ENCODE measurements around the gene RAC2. TPM values are rescaled to one million over a fixed set of nuclear protein-coding genes. Genes with fewer than 3 reads are reported as not detected.
"Not testable (repeated sequence)": the region's sequence is repeated elsewhere in the genome, so short reads cannot be mapped to it uniquely, and the experiment has no call there.

The RAC2 gene
- total and polyA plus RNA-seq, 2 experiments from 2014 or later: 0.98 to 2.0 TPM

- TF ChIP-seq CTCF (IDR thresholded peaks at IDR 0.05; ENCODE audit: low read depth, low read length): no peak
- H3K4me3 ChIP-seq: no peak overlapping the region
- H3K27me3 ChIP-seq: no peaks in the 10 kb centered on the region
- H3K4me1 ChIP-seq (ENCODE audit: low read depth): no peaks in the 10 kb centered on the region
- no peaks in the 10 kb centered on the region for H3K9me3 ChIP-seq (ENCODE audit: low read depth)
- DNase-seq (ENCODE audit: low read depth in 1 of 2, low spot score in 1 of 2): no peak
- H3K36me3 ChIP-seq: no peaks in the 10 kb centered on the region
- H3K27ac ChIP-seq: no peak overlapping the region
These were observed 9.0 kb downstream of the RAC2 start for GRCh38 chr22:37234736-37235711.

GRCh38 chr22:37233751-37234631 is 10.1 kb downstream of the RAC2 start:
- H3K4me1 ChIP-seq (ENCODE audit: low read depth): no peaks in the 10 kb centered on the region
- no peaks in the 10 kb centered on the region for H3K27me3 ChIP-seq
- H3K4me3 ChIP-seq: no peak overlapping the region
- DNase-seq (ENCODE audit: low read depth in 1 of 2, low spot score in 1 of 2): peak in 1 of 2 donors; percentile 22
- TF ChIP-seq CTCF (IDR thresholded peaks at IDR 0.05; ENCODE audit: low read depth, low read length): no peak
- H3K9me3 ChIP-seq (ENCODE audit: low read depth): no peaks in the 10 kb centered on the region
- H3K36me3 ChIP-seq: no peaks in the 10 kb centered on the region
- H3K27ac ChIP-seq: no peak overlapping the region

- not testable (repeated sequence) for H3K27ac ChIP-seq; H3K27me3 ChIP-seq; DNase-seq (ENCODE audit: low read depth in 1 of 2, low spot score in 1 of 2); H3K4me3 ChIP-seq; H3K36me3 ChIP-seq; H3K9me3 ChIP-seq (ENCODE audit: low read depth); H3K4me1 ChIP-seq (ENCODE audit: low read depth)
These were observed 10.7 kb downstream of the RAC2 start for GRCh38 chr22:37233371-37233750.

- Histone ChIP-seq H3K4me3 (no peak overlapping the region), H3K9me3 (ENCODE audit: low read depth) (no peaks in the 10 kb centered on the region), H3K36me3 (no peaks in the 10 kb centered on the region), H3K4me1 (ENCODE audit: low read depth) (no peaks in the 10 kb centered on the region), H3K27ac (no peak overlapping the region), H3K27me3 (no peaks in the 10 kb centered on the region)
- TF ChIP-seq CTCF (IDR thresholded peaks at IDR 0.05; ENCODE audit: low read depth, low read length): no peak
- DNase-seq (ENCODE audit: low read depth in 1 of 2, low spot score in 1 of 2): no peak
These were observed 11.7 kb downstream of the RAC2 start for GRCh38 chr22:37232140-37232998.

- Histone ChIP-seq H3K4me3 (no peak overlapping the region), H3K4me1 (ENCODE audit: low read depth) (no peaks in the 10 kb centered on the region), H3K27me3 (no peaks in the 10 kb centered on the region), H3K36me3 (no peaks in the 10 kb centered on the region), H3K27ac (no peak overlapping the region), H3K9me3 (ENCODE audit: low read depth) (no peaks in the 10 kb centered on the region)
- no peak for DNase-seq (ENCODE audit: low read depth in 1 of 2, low spot score in 1 of 2)
- TF ChIP-seq CTCF (IDR thresholded peaks at IDR 0.05; ENCODE audit: low read depth, low read length): no peak
These were observed 12.5 kb downstream of the RAC2 start for GRCh38 chr22:37231406-37232139.
